Osteoblast (primary cell): ENCODE results near the gene PSME3. TPM values are rescaled to one million over a fixed set of nuclear protein-coding genes. Genes with fewer than 3 reads are reported as not detected.
A peak's percentile ranks its signal among the peaks of the same experiment; 100 is the strongest.

Experiments used
- DNase-seq: peaks from one replicate; pipeline ENCODE4 v3.0.0; 2011; ENCODE audit warnings: low spot score, mixed read lengths; ENCODE audit not compliant: insufficient read length; ENCODE audit errors: missing footprints
- H2AFZ ChIP-seq: 2 replicates; pipeline ENCODE4 v1.6.0; 2011; ENCODE audit warnings: mild to moderate bottlenecking, low read length
- H3K27ac ChIP-seq: 2 replicates; pipeline ENCODE4 v1.5.1; 2011; ENCODE audit warnings: mild to moderate bottlenecking, low read depth, low read length, moderate library complexity
- H3K27me3 ChIP-seq: 2 replicates; pipeline ENCODE4 v1.6.0; 2012; ENCODE audit warnings: mild to moderate bottlenecking, control low read depth, inconsistent platforms, low read length, moderate library complexity; ENCODE audit not compliant: insufficient read depth
- H3K36me3 ChIP-seq: 2 replicates; pipeline ENCODE4 v1.5.1; 2011; ENCODE audit warnings: mild to moderate bottlenecking, low read length, control low read depth, moderate library complexity; ENCODE audit not compliant: insufficient read depth
- H3K4me1 ChIP-seq: 2 replicates; pipeline ENCODE4 v1.5.1; 2011; ENCODE audit warnings: mild to moderate bottlenecking, low read length, control low read depth, moderate library complexity; ENCODE audit not compliant: insufficient read depth
- H3K4me2 ChIP-seq: 2 replicates; pipeline ENCODE4 v1.6.0; 2011; ENCODE audit warnings: mild to moderate bottlenecking, low read length; ENCODE audit not compliant: insufficient read depth
- H3K4me3 ChIP-seq: fragments of 200-600 bp; sonication (generic); 3 replicates; pipeline ENCODE4 v1.5.1; 2012; ENCODE audit warnings: mild to moderate bottlenecking, low read length, inconsistent platforms; ENCODE audit not compliant: insufficient read depth
- H3K79me2 ChIP-seq: 2 replicates; pipeline ENCODE4 v1.6.0; 2012; ENCODE audit warnings: mild to moderate bottlenecking, low read length, control low read depth, inconsistent platforms; ENCODE audit not compliant: insufficient read depth
- H3K9me3 ChIP-seq: 2 replicates; pipeline ENCODE4 v1.5.1; 2011; ENCODE audit warnings: low read depth, low read length, control low read depth
- H4K20me1 ChIP-seq: 2 replicates; pipeline ENCODE4 v1.6.0; 2012; ENCODE audit warnings: mild to moderate bottlenecking, low read length, control low read depth; ENCODE audit not compliant: insufficient read depth
- total RNA-seq: library from RNA; depleted of rRNA; stranded (reverse); fragments of >200 nt; gene quantifications from 2 replicates; pipeline ENCODE4 v1.2.3, GENCODE V29; 2012
- TF ChIP-seq, protein P1 (sequence below): IDR thresholded peaks from 2 replicates; pipeline ENCODE4 v1.5.1; 2011; ENCODE audit warnings: mild to moderate bottlenecking, low read depth, low read length, moderate library complexity; ENCODE audit errors: extremely low read depth

The PSME3 gene
- total RNA-seq, 1 donor: 81.1 TPM

- Histone ChIP-seq H3K27ac (no peak overlapping the region), H3K79me2 (peaks cover 4% of the 10 kb centered on the region), H3K4me1 (peaks cover 13% of the 10 kb centered on the region), H4K20me1 (no peaks in the 10 kb centered on the region), H3K27me3 (no peaks in the 10 kb centered on the region), H3K9me3 (no peaks in the 10 kb centered on the region), H3K36me3 (peaks cover 22% of the 10 kb centered on the region), H3K4me2 (no peak overlapping the region), H2AFZ (no peak overlapping the region), H3K4me3 (no peak overlapping the region)
- TF ChIP-seq, protein P1, sequence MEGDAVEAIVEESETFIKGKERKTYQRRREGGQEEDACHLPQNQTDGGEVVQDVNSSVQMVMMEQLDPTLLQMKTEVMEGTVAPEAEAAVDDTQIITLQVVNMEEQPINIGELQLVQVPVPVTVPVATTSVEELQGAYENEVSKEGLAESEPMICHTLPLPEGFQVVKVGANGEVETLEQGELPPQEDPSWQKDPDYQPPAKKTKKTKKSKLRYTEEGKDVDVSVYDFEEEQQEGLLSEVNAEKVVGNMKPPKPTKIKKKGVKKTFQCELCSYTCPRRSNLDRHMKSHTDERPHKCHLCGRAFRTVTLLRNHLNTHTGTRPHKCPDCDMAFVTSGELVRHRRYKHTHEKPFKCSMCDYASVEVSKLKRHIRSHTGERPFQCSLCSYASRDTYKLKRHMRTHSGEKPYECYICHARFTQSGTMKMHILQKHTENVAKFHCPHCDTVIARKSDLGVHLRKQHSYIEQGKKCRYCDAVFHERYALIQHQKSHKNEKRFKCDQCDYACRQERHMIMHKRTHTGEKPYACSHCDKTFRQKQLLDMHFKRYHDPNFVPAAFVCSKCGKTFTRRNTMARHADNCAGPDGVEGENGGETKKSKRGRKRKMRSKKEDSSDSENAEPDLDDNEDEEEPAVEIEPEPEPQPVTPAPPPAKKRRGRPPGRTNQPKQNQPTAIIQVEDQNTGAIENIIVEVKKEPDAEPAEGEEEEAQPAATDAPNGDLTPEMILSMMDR: no peak
- peak; percentile 71 for DNase-seq
These were observed 45.9 kb upstream of the PSME3 start for GRCh38 chr17:42787266-42787665.

DNA sequence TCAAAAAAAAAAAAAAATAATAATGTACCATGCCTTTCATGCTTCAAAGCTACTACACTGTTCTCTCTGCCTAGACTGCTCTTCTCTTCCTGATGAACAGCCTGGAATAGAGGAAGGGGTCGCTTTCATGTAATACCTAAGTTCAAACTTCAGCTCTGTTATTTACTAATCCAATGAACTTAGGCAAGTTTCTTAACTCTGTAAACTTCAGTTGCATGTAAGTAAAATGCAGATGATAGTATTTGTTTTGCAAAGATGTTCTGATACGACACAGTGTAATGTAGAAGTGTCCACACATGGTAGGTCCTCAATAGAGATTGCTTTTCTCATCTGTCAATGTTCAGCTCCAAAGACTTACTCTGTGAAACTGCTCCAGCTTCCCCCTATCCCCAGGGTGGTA lies 41.2 kb upstream of the PSME3 start:
- Histone ChIP-seq H2AFZ (no peak overlapping the region), H3K4me1 (peaks cover 2% of the 10 kb centered on the region), H3K9me3 (no peaks in the 10 kb centered on the region), H3K36me3 (peaks cover 20% of the 10 kb centered on the region), H3K4me3 (no peak overlapping the region), H3K79me2 (peaks cover 5% of the 10 kb centered on the region), H3K27me3 (no peaks in the 10 kb centered on the region), H3K4me2 (no peak overlapping the region), H4K20me1 (no peaks in the 10 kb centered on the region), H3K27ac (no peak overlapping the region)
- DNase-seq: no peak
- TF ChIP-seq, protein P1: no peak

- Histone ChIP-seq H3K4me1 (peaks cover 8% of the 10 kb centered on the region), H2AFZ (no peak overlapping the region), H3K27ac (no peak overlapping the region), H3K4me2 (no peak overlapping the region), H4K20me1 (no peaks in the 10 kb centered on the region), H3K36me3 (peaks cover 14% of the 10 kb centered on the region), H3K79me2 (peaks cover 10% of the 10 kb centered on the region), H3K9me3 (no peaks in the 10 kb centered on the region), H3K4me3 (no peak overlapping the region), H3K27me3 (no peaks in the 10 kb centered on the region)
- DNase-seq: no peak
- TF ChIP-seq, protein P1: no peak
These were observed 40.7 kb upstream of the PSME3 start for GRCh38 chr17:42792545-42792944.

GRCh38 chr17:42795061-42795460 lies 38.1 kb upstream of the PSME3 start:
- TF ChIP-seq, protein P1: no peak
- Histone ChIP-seq H3K4me2 (no peak overlapping the region), H3K79me2 (peaks cover 18% of the 10 kb centered on the region), H3K27ac (no peak overlapping the region), H3K27me3 (no peaks in the 10 kb centered on the region), H3K9me3 (no peaks in the 10 kb centered on the region), H3K36me3 (peaks cover 5% of the 10 kb centered on the region), H4K20me1 (no peaks in the 10 kb centered on the region), H2AFZ (no peak overlapping the region), H3K4me1 (peaks cover 16% of the 10 kb centered on the region), H3K4me3 (no peak overlapping the region)
- no peak for DNase-seq
